ENCODE measurements around the gene EXOC6.

DNA sequence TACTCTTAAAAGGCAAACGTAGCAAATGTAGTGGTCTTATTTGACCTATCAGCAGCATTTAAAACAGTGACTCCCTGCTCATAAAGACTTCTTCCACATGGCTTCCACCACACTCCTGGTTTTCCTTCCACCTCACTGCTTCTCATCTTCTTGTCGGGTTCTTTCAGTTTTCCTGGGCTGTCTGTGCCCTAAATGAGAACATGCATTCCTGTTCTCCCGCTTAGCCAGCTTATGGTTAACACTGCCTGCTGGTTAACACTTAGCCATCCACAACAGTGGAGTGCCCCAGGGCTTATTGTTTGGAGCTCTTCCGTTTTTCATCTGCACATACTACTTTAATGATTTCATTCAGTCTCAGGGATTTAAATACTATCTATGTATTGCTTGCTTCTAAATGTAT is 34.3 kb upstream of the EXOC6 start:
- TF ChIP-seq CC2D1A (CRISPR knock-in tag; IDR thresholded peaks at IDR 0.05) (no peak), SRF (IDR thresholded peaks at IDR 0.05; ENCODE audit: low read depth, low read length) (no peak), AGO1 (IDR thresholded peaks at IDR 0.05; ENCODE audit: low read depth, low read length, poor library complexity, severe bottlenecking) (no peak), SP5 (CRISPR knock-in tag; IDR thresholded peaks at IDR 0.05; ENCODE audit: borderline replicate concordance, low read depth) (no peak), MXI1 (IDR thresholded peaks at IDR 0.05; ENCODE audit: borderline replicate concordance, low read depth, low read length) (no peak), KLF13 (CRISPR knock-in tag; IDR thresholded peaks at IDR 0.05) (no peak), EED (CRISPR knock-in tag; IDR thresholded peaks at IDR 0.05) (no peak), MED8 (CRISPR knock-in tag; IDR thresholded peaks at IDR 0.05; ENCODE audit: insufficient replicate concordance) (no peak), ZNF530 (CRISPR knock-in tag; IDR thresholded peaks at IDR 0.05; ENCODE audit: low read depth) (no peak), KDM4B (CRISPR knock-in tag; IDR thresholded peaks at IDR 0.05) (no peak)
- TF ChIP-seq, protein P1, sequence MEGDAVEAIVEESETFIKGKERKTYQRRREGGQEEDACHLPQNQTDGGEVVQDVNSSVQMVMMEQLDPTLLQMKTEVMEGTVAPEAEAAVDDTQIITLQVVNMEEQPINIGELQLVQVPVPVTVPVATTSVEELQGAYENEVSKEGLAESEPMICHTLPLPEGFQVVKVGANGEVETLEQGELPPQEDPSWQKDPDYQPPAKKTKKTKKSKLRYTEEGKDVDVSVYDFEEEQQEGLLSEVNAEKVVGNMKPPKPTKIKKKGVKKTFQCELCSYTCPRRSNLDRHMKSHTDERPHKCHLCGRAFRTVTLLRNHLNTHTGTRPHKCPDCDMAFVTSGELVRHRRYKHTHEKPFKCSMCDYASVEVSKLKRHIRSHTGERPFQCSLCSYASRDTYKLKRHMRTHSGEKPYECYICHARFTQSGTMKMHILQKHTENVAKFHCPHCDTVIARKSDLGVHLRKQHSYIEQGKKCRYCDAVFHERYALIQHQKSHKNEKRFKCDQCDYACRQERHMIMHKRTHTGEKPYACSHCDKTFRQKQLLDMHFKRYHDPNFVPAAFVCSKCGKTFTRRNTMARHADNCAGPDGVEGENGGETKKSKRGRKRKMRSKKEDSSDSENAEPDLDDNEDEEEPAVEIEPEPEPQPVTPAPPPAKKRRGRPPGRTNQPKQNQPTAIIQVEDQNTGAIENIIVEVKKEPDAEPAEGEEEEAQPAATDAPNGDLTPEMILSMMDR (CRISPR knock-in tag; IDR thresholded peaks at IDR 0.05), result no peak
- TF ChIP-seq, protein P2, sequence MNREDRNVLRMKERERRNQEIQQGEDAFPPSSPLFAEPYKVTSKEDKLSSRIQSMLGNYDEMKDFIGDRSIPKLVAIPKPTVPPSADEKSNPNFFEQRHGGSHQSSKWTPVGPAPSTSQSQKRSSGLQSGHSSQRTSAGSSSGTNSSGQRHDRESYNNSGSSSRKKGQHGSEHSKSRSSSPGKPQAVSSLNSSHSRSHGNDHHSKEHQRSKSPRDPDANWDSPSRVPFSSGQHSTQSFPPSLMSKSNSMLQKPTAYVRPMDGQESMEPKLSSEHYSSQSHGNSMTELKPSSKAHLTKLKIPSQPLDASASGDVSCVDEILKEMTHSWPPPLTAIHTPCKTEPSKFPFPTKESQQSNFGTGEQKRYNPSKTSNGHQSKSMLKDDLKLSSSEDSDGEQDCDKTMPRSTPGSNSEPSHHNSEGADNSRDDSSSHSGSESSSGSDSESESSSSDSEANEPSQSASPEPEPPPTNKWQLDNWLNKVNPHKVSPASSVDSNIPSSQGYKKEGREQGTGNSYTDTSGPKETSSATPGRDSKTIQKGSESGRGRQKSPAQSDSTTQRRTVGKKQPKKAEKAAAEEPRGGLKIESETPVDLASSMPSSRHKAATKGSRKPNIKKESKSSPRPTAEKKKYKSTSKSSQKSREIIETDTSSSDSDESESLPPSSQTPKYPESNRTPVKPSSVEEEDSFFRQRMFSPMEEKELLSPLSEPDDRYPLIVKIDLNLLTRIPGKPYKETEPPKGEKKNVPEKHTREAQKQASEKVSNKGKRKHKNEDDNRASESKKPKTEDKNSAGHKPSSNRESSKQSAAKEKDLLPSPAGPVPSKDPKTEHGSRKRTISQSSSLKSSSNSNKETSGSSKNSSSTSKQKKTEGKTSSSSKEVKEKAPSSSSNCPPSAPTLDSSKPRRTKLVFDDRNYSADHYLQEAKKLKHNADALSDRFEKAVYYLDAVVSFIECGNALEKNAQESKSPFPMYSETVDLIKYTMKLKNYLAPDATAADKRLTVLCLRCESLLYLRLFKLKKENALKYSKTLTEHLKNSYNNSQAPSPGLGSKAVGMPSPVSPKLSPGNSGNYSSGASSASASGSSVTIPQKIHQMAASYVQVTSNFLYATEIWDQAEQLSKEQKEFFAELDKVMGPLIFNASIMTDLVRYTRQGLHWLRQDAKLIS (CRISPR knock-in tag; IDR thresholded peaks at IDR 0.05), result no peak
- TF ChIP-seq, protein P3, sequence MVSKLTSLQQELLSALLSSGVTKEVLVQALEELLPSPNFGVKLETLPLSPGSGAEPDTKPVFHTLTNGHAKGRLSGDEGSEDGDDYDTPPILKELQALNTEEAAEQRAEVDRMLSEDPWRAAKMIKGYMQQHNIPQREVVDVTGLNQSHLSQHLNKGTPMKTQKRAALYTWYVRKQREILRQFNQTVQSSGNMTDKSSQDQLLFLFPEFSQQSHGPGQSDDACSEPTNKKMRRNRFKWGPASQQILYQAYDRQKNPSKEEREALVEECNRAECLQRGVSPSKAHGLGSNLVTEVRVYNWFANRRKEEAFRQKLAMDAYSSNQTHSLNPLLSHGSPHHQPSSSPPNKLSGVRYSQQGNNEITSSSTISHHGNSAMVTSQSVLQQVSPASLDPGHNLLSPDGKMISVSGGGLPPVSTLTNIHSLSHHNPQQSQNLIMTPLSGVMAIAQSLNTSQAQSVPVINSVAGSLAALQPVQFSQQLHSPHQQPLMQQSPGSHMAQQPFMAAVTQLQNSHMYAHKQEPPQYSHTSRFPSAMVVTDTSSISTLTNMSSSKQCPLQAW (CRISPR knock-in tag; IDR thresholded peaks at IDR 0.05), result no peak
